Esophagus muscularis mucosa (tissue), 4 donors: Measurements from ENCODE around the gene TEX2.

Source experiments
- EP300 ChIP-seq: sonication (generic); formaldehyde crosslinking; IDR thresholded peaks from one replicate; pipeline ENCODE4 v1.6.1; 2017; ENCODE audit warnings: antibody characterized with exemption
- POLR2AphosphoS5 ChIP-seq, 2 donors: sonication (generic); formaldehyde crosslinking; IDR thresholded peaks; one replicate each; pipeline ENCODE4 v1.6.1; 2017; ENCODE audit warnings: antibody characterized with exemption in 2 of 2
- TF ChIP-seq, protein P1 (sequence below), 3 experiments: fragments of 200-600 bp in 2 of 3; fragments of 450-650 bp in 1 of 3; sonication (generic) in 2 of 3; IDR thresholded peaks; one replicate each; pipeline ENCODE4 v1.5.1; 2017 to 2019; ENCODE audit warnings: antibody characterized with exemption in 3 of 3, mild to moderate bottlenecking in 2 of 3, moderate library complexity in 1 of 3

DNA sequence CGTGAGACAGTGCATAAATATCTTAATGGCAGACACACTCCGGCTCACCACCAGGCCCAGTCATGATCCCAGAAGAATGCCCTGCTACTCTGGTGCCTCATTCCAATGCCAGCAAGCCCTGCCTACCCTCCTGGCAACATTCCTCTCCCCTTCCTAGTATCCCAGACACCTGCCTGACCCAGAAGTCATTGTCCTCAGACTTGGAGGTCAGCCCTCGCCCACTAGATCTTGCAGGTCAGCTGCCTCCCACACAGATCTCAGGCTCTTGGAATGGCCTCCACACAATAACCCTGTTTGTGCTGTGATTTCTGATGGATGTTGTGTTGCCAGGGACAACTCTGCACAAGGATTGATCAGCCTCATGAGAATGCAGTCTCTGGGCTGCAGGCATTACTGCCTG lies 1.8 kb upstream of the TEX2 start:
- TF ChIP-seq, protein P1, sequence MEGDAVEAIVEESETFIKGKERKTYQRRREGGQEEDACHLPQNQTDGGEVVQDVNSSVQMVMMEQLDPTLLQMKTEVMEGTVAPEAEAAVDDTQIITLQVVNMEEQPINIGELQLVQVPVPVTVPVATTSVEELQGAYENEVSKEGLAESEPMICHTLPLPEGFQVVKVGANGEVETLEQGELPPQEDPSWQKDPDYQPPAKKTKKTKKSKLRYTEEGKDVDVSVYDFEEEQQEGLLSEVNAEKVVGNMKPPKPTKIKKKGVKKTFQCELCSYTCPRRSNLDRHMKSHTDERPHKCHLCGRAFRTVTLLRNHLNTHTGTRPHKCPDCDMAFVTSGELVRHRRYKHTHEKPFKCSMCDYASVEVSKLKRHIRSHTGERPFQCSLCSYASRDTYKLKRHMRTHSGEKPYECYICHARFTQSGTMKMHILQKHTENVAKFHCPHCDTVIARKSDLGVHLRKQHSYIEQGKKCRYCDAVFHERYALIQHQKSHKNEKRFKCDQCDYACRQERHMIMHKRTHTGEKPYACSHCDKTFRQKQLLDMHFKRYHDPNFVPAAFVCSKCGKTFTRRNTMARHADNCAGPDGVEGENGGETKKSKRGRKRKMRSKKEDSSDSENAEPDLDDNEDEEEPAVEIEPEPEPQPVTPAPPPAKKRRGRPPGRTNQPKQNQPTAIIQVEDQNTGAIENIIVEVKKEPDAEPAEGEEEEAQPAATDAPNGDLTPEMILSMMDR (IDR thresholded peaks at IDR 0.05): no peak
- TF ChIP-seq POLR2AphosphoS5 (IDR thresholded peaks at IDR 0.05) (no peak), EP300 (no peak)
